Esophagus mucosa (tissue), 1 donor: ENCODE measurements around the gene ADCK1. TPM values are rescaled to one million over a fixed set of nuclear protein-coding genes. Genes with fewer than 3 reads are reported as not detected.
A peak's percentile ranks its signal among the peaks of the same experiment; 100 is the strongest.
"Not testable (repeated sequence)": the region's sequence is repeated elsewhere in the genome, so short reads cannot be mapped to it uniquely, and the experiment has no call there.

ENCODE experiments used
- ATAC-seq: fragments of 200-7000 bp; cut with Tn5 transposase; one replicate; pipeline ENCODE4 v1.9.1; 2020
- total RNA-seq: library from RNA; stranded (reverse); gene quantifications from one replicate; pipeline ENCODE4 v1.2.4, GENCODE V29; 2023
- donor health status: DM: yes; HTN: yes; CAD: no.

ADCK1 gene
- total RNA-seq, 1 donor from 2014 or later, result 4.3 TPM

GRCh38 chr14:77812028-77812427 lies 12.1 kb downstream of the ADCK1 start:
- ATAC-seq, result no peak

- not testable (repeated sequence) for ATAC-seq
Measured at GRCh38 chr14:77812682-77813081, 12.8 kb downstream of the ADCK1 start.

- ATAC-seq, result no peak
Measured at GRCh38 chr14:77822307-77822706, 22.4 kb downstream of the ADCK1 start.

- no peak for ATAC-seq
Measured at GRCh38 chr14:77822741-77823140, 22.8 kb downstream of the ADCK1 start.

GRCh38 chr14:77823378-77823777 lies 23.5 kb downstream of the ADCK1 start:
- ATAC-seq, result no peak

GRCh38 chr14:77825895-77826519 lies 26.1 kb downstream of the ADCK1 start:
- no peak for ATAC-seq

GRCh38 chr14:77830692-77831091 lies 30.8 kb downstream of the ADCK1 start:
- no peak for ATAC-seq

GRCh38 chr14:77832297-77832696 lies 32.4 kb downstream of the ADCK1 start:
- ATAC-seq, result no peak

GRCh38 chr14:77837926-77838325 lies 38.0 kb downstream of the ADCK1 start:
- ATAC-seq, result no peak

GRCh38 chr14:77838831-77839511 lies 39.1 kb downstream of the ADCK1 start:
- peak; percentile 23 for ATAC-seq

GRCh38 chr14:77843195-77843594 lies 43.3 kb downstream of the ADCK1 start:
- no peak for ATAC-seq

- ATAC-seq, result no peak
Measured at GRCh38 chr14:77843651-77844050, 43.7 kb downstream of the ADCK1 start.

- ATAC-seq, result no peak
Measured at GRCh38 chr14:77844802-77845201, 44.9 kb downstream of the ADCK1 start.

GRCh38 chr14:77848031-77848430 lies 48.1 kb downstream of the ADCK1 start:
- ATAC-seq, result no peak

- no peak for ATAC-seq
Measured at GRCh38 chr14:77849711-77850110, 49.8 kb downstream of the ADCK1 start.

- ATAC-seq, result no peak
Measured at GRCh38 chr14:77853919-77854318, 54.0 kb downstream of the ADCK1 start.

GRCh38 chr14:77856941-77857340 lies 57.0 kb downstream of the ADCK1 start:
- no peak for ATAC-seq

GRCh38 chr14:77859934-77860570 lies 60.1 kb downstream of the ADCK1 start:
- ATAC-seq, result no peak

GRCh38 chr14:77861201-77861600 lies 61.3 kb downstream of the ADCK1 start:
- ATAC-seq, result no peak

- peak; percentile 60 for ATAC-seq
Measured at GRCh38 chr14:77862154-77862786, 62.4 kb downstream of the ADCK1 start.

- ATAC-seq, result no peak
Measured at GRCh38 chr14:77864085-77864484, 64.2 kb downstream of the ADCK1 start.

GRCh38 chr14:77864580-77864979 lies 64.7 kb downstream of the ADCK1 start:
- no peak for ATAC-seq

- ATAC-seq, result no peak
Measured at GRCh38 chr14:77865455-77865854, 65.5 kb downstream of the ADCK1 start.

- no peak for ATAC-seq
Measured at GRCh38 chr14:77866932-77867331, 67.0 kb downstream of the ADCK1 start.
